OCI-M2 (cell line): ENCODE measurements around the gene PCDHA1.

ENCODE experiments used
- DNase-seq: peaks from one replicate; lab custom pipeline; 2025; ENCODE audit not compliant: unreplicated experiment; lab: John Stamatoyannopoulos, UW

PCDHA1 gene

GRCh38 chr5:140916325-140916724 lies 130.4 kb downstream of the PCDHA1 start:
- DNase-seq: no peak

- no peak for DNase-seq
Measured at GRCh38 chr5:140923601-140924000, 137.7 kb downstream of the PCDHA1 start.

- DNase-seq: no peak
Measured at GRCh38 chr5:140925806-140926442, 140.0 kb downstream of the PCDHA1 start, which contains the start of gene PCDHAC1. TSS of gene PCDHAC1 (plus strand) at chr5:140926299. CDS start at chr5:140926893, 594 bp downstream.

- DNase-seq: no peak
Measured at GRCh38 chr5:140926443-140927227, 140.7 kb downstream of the PCDHA1 start.

- DNase-seq: no peak
Measured at GRCh38 chr5:140927228-140927573, 141.3 kb downstream of the PCDHA1 start.

GRCh38 chr5:140934964-140935606 lies 149.1 kb downstream of the PCDHA1 start:
- no peak for DNase-seq

GRCh38 chr5:140946578-140946977 lies 160.6 kb downstream of the PCDHA1 start:
- no peak for DNase-seq

GRCh38 chr5:140951636-140952035 lies 165.7 kb downstream of the PCDHA1 start:
- no peak for DNase-seq

GRCh38 chr5:140953234-140953633 lies 167.3 kb downstream of the PCDHA1 start:
- no peak for DNase-seq

- DNase-seq: no peak
Measured at GRCh38 chr5:140962190-140962589, 176.2 kb downstream of the PCDHA1 start.

- DNase-seq: no peak
Measured at GRCh38 chr5:140964356-140964755, 178.4 kb downstream of the PCDHA1 start.

- no peak for DNase-seq
Measured at GRCh38 chr5:140965905-140966292, 180.0 kb downstream of the PCDHA1 start.

GRCh38 chr5:140966293-140967225 lies 180.6 kb downstream of the PCDHA1 start, which contains the start of gene PCDHAC2:
TSS of gene PCDHAC2 (plus strand) at chr5:140966476. CDS start at chr5:140966767, 291 bp downstream.
- no peak for DNase-seq

- DNase-seq: no peak
Measured at GRCh38 chr5:140967226-140967893, 181.4 kb downstream of the PCDHA1 start.

GRCh38 chr5:140969880-140970279 lies 183.9 kb downstream of the PCDHA1 start:
- DNase-seq: no peak

- no peak for DNase-seq
Measured at GRCh38 chr5:140973550-140973949, 187.6 kb downstream of the PCDHA1 start.

GRCh38 chr5:140977003-140977402 lies 191.1 kb downstream of the PCDHA1 start:
- DNase-seq: no peak

- no peak for DNase-seq
Measured at GRCh38 chr5:140978260-140978659, 192.3 kb downstream of the PCDHA1 start.

GRCh38 chr5:140978983-140979382 lies 193.0 kb downstream of the PCDHA1 start:
- DNase-seq: no peak

GRCh38 chr5:140982083-140982716 lies 196.3 kb downstream of the PCDHA1 start:
- DNase-seq: no peak
